IMR-90 (cell line): ENCODE measurements around the gene TUBA3E.
"Not testable (repeated sequence)": the region's sequence is repeated elsewhere in the genome, so short reads cannot be mapped to it uniquely, and the experiment has no call there.

Source experiments
- BHLHE40 ChIP-seq: fragments of 150-350 bp; IDR thresholded peaks from 2 replicates; pipeline ENCODE4 v1.6.1; 2016; ENCODE audit warnings: mild to moderate bottlenecking, low read depth, low read length
- CEBPB ChIP-seq: IDR thresholded peaks from 2 replicates; pipeline ENCODE4 v1.6.1; 2012; ENCODE audit warnings: low read depth, low read length, improper control_type of control experiment
- CHD1 ChIP-seq: IDR thresholded peaks from 2 replicates; pipeline ENCODE4 v1.6.1; 2012; ENCODE audit warnings: low read depth, low read length, improper control_type of control experiment
- FOS ChIP-seq: fragments of 150-350 bp; IDR thresholded peaks from 2 replicates; pipeline ENCODE4 v1.6.1; 2016; ENCODE audit warnings: low read depth, low read length
- MAFK ChIP-seq: IDR thresholded peaks from 2 replicates; pipeline ENCODE4 v1.6.1; 2012; ENCODE audit warnings: low read depth, low read length, improper control_type of control experiment
- MAZ ChIP-seq: IDR thresholded peaks from 2 replicates; pipeline ENCODE4 v1.6.1; 2012; ENCODE audit warnings: low read depth, mild to moderate bottlenecking, low read length, improper control_type of control experiment, moderate library complexity, borderline replicate concordance
- POLR2A ChIP-seq: IDR thresholded peaks from 2 replicates; pipeline ENCODE4 v1.6.1; 2012; ENCODE audit warnings: mild to moderate bottlenecking, low read depth, low read length
- RAD21 ChIP-seq: IDR thresholded peaks from 2 replicates; pipeline ENCODE4 v1.6.1; 2012; ENCODE audit warnings: low read length, improper control_type of control experiment
- RCOR1 ChIP-seq: IDR thresholded peaks from 2 replicates; pipeline ENCODE4 v1.6.1; 2012; ENCODE audit warnings: mild to moderate bottlenecking, low read length, improper control_type of control experiment; ENCODE audit not compliant: insufficient replicate concordance
- RFX5 ChIP-seq: IDR thresholded peaks from 2 replicates; pipeline ENCODE4 v1.8.0; 2012; ENCODE audit warnings: low read depth, mild to moderate bottlenecking, low read length, moderate library complexity
- SMC3 ChIP-seq: fragments of 150-350 bp; IDR thresholded peaks from 2 replicates; pipeline ENCODE4 v1.6.1; 2016; ENCODE audit warnings: low read depth, mild to moderate bottlenecking, antibody characterized with exemption, low read length, moderate library complexity
- TF ChIP-seq, protein P1 (sequence below): conservative IDR thresholded peaks from 2 replicates; pipeline ENCODE4 v1.5.1; 2012; ENCODE audit warnings: mild to moderate bottlenecking, low read depth, low read length, improper control_type of control experiment
- TF ChIP-seq, protein P2 (sequence below): fragments of 150-350 bp; IDR thresholded peaks from 2 replicates; pipeline ENCODE4 v1.6.1; 2017; ENCODE audit warnings: mild to moderate bottlenecking, antibody characterized with exemption, low read length, low read depth

DNA sequence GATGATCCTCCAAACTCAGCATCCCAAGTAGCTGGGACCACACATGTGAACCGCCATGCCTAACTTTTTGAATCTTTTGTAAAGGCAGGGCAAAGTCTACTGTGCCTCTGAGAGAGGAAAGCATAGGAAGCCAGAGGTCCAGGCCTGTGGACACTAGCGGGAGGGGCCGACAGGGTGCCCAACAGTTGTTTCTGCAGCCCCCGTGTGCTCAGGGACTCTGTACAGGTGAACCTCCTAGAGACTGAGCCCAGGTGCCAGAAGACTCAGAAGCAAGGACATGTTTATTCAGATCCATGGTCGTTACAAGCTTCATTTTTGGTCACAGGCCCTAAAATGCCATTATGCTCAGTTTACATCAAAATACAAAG is 47.1 kb downstream of the TUBA3E start:
- TF ChIP-seq, protein P1, sequence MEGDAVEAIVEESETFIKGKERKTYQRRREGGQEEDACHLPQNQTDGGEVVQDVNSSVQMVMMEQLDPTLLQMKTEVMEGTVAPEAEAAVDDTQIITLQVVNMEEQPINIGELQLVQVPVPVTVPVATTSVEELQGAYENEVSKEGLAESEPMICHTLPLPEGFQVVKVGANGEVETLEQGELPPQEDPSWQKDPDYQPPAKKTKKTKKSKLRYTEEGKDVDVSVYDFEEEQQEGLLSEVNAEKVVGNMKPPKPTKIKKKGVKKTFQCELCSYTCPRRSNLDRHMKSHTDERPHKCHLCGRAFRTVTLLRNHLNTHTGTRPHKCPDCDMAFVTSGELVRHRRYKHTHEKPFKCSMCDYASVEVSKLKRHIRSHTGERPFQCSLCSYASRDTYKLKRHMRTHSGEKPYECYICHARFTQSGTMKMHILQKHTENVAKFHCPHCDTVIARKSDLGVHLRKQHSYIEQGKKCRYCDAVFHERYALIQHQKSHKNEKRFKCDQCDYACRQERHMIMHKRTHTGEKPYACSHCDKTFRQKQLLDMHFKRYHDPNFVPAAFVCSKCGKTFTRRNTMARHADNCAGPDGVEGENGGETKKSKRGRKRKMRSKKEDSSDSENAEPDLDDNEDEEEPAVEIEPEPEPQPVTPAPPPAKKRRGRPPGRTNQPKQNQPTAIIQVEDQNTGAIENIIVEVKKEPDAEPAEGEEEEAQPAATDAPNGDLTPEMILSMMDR, result not testable (repeated sequence)
- TF ChIP-seq POLR2A, FOS, SMC3, RFX5, RAD21, MAZ, CEBPB, RCOR1, MAFK, BHLHE40, CHD1: not testable (repeated sequence)
- TF ChIP-seq, protein P2, sequence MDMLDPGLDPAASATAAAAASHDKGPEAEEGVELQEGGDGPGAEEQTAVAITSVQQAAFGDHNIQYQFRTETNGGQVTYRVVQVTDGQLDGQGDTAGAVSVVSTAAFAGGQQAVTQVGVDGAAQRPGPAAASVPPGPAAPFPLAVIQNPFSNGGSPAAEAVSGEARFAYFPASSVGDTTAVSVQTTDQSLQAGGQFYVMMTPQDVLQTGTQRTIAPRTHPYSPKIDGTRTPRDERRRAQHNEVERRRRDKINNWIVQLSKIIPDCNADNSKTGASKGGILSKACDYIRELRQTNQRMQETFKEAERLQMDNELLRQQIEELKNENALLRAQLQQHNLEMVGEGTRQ, result not testable (repeated sequence)
